Lower lobe of right lung (tissue), 2 donors: ENCODE results near the gene OR1L6. TPM values are rescaled to one million over a fixed set of nuclear protein-coding genes. Genes with fewer than 3 reads are reported as not detected.

ENCODE experiments used
- ATAC-seq, 2 donors: fragments of 200-7000 bp; cut with Tn5 transposase; one replicate each; pipeline ENCODE4 v1.9.1; 2020 to 2022; ENCODE audit warnings: mild to moderate bottlenecking in 2 of 2, moderate library complexity in 2 of 2
- DNase-seq: peaks from one replicate; pipeline ENCODE4 v3.0.0-alpha.2; 2020
- H3K27ac ChIP-seq: fragments of 200-600 bp; one replicate; pipeline ENCODE4 v1.8.0; 2022
- H3K27me3 ChIP-seq: fragments of 200-600 bp; one replicate; pipeline ENCODE4 v1.8.0; 2022; ENCODE audit warnings: low read depth
- H3K36me3 ChIP-seq: fragments of 200-600 bp; one replicate; pipeline ENCODE4 v1.8.0; 2022; ENCODE audit warnings: mild to moderate bottlenecking
- H3K4me1 ChIP-seq: fragments of 200-600 bp; one replicate; pipeline ENCODE4 v1.8.0; 2022
- H3K4me3 ChIP-seq: fragments of 200-600 bp; one replicate; pipeline ENCODE4 v1.8.0; 2022; ENCODE audit warnings: mild to moderate bottlenecking
- H3K9me3 ChIP-seq: fragments of 200-600 bp; one replicate; pipeline ENCODE4 v1.8.0; 2022
- intact Hi-C: fragments of 100-400 bp; cut with DNase I; formaldehyde crosslinking; loops from one replicate; pipeline ENCODE4 v1.11.0; 2022
- total RNA-seq: library from RNA; stranded (reverse); fragmentation: NEBNext Ultra II Directional; extraction: Animal tissue kit (Norgen Biotek cat#: 25700); gene quantifications from one replicate; pipeline ENCODE4 v1.2.1, GENCODE V29; 2021
- TF ChIP-seq, protein P1 (sequence below): fragments of 200-600 bp; IDR thresholded peaks from one replicate; pipeline ENCODE4 v1.8.0; 2022; ENCODE audit warnings: antibody characterized with exemption, mild to moderate bottlenecking
- donor health status: DM: no; HTN: yes; CAD: no; lungs with severe emphysema.

The OR1L6 gene
- total RNA-seq, 1 donor from 2014 or later = not detected

DNA sequence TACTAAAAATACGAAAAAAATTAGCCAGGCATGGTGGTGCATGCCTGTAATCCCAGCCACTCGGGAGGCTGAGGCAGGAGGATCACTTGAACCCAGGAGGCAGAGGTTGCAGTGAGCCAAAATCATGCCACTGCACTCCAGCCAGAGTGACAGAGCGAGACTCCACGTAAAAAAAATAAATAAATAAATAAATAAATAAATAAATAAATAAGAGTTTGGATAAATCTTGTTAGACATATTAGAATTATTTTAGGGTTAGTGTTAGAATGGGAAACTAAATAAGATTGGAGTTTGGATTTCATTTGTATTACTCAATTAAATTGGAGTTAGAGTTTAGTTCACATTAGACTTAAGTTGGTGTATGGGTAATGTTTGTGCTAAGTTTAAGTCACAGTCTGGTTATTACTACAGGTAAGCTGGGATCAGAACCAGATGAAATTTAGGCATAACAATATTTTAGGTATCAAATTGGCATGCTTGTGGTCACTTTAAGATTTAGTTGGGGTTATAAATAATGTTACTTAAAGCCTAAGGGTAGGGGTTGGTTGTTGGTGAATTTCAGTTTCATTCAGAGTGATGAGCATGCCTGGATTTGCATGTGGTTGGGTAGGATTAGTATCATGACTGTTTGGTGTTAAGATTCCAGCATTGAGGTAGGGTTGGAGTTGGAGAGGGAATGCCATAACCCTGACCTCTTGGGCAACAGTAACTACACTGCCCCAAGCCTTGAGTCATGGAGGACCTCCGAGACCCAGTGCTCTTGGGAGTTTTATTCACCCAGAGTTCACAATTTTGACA, 50.0 kb downstream of the OR1L6 start:
- DNase-seq (no peak), ATAC-seq (no peak)
- Histone ChIP-seq H3K27me3 (no peaks in the 10 kb centered on the region), H3K27ac (no peak overlapping the region), H3K4me3 (no peak overlapping the region), H3K9me3 (no peaks in the 10 kb centered on the region), H3K36me3 (no peaks in the 10 kb centered on the region), H3K4me1 (no peaks in the 10 kb centered on the region)
- intact Hi-C loops = no loop called here
- TF ChIP-seq, protein P1, sequence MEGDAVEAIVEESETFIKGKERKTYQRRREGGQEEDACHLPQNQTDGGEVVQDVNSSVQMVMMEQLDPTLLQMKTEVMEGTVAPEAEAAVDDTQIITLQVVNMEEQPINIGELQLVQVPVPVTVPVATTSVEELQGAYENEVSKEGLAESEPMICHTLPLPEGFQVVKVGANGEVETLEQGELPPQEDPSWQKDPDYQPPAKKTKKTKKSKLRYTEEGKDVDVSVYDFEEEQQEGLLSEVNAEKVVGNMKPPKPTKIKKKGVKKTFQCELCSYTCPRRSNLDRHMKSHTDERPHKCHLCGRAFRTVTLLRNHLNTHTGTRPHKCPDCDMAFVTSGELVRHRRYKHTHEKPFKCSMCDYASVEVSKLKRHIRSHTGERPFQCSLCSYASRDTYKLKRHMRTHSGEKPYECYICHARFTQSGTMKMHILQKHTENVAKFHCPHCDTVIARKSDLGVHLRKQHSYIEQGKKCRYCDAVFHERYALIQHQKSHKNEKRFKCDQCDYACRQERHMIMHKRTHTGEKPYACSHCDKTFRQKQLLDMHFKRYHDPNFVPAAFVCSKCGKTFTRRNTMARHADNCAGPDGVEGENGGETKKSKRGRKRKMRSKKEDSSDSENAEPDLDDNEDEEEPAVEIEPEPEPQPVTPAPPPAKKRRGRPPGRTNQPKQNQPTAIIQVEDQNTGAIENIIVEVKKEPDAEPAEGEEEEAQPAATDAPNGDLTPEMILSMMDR = no peak

DNA sequence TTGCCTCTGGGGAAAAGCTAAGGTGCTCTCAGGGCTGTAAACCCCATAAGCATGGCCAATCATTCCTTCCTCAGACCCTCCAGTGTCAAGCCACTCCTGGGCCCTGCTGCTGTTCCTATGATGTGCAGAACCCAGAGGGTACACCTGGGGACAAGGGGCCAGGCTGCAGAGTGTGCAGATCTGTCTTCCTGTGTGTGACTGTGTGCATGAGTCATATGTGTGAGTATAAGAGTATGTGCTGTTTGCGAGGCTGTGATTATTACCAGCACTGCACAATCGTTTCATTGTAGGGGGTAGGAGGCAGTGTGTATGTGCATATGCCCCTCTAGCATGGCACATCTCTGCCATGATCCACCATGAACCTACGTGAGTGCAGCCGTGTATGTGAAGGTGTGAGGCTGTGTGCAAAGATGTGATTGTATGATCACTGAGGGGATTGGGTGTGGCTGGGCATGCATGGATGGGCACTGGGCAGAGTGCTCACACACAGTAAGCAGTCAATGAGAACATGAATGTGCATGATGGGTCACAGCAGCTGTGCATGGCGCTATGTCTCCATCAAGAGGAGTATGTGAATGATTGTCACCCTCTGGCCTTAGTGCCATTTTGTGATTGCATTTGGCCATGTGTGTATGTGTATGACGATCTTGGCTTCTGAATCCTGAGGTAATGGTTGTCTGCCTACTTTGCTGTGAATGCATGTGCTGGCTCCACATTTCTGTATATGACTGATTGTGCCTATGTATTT, 55.4 kb downstream of the OR1L6 start:
- Histone ChIP-seq H3K27me3 (no peaks in the 10 kb centered on the region), H3K4me3 (no peak overlapping the region), H3K4me1 (no peaks in the 10 kb centered on the region), H3K36me3 (no peaks in the 10 kb centered on the region), H3K27ac (no peak overlapping the region), H3K9me3 (no peaks in the 10 kb centered on the region)
- TF ChIP-seq, protein P1 = no peak
- ATAC-seq (no peak), DNase-seq (no peak)
- intact Hi-C loops = no loop called here

Other genes with a start within 250 kb of the OR1L6 start
- not detected for gene OR1J2, start 231.5 kb upstream of the OR1L6 start, total RNA-seq
- gene OR1J4, start 223.2 kb upstream of the OR1L6 start, total RNA-seq = not detected
- not detected for gene OR1N1, start 215.0 kb upstream of the OR1L6 start, total RNA-seq
- gene OR1N2, start 189.2 kb upstream of the OR1L6 start, total RNA-seq = not detected
- gene OR1L8, start 158.9 kb upstream of the OR1L6 start, total RNA-seq = 0.27 TPM
- not detected for gene OR1Q1, start 127.6 kb upstream of the OR1L6 start, total RNA-seq
- gene OR1B1, start 84.7 kb upstream of the OR1L6 start, total RNA-seq = not detected
- gene OR1L1, start 80.6 kb upstream of the OR1L6 start, total RNA-seq = not detected
- gene OR1L3, start 67.2 kb upstream of the OR1L6 start, total RNA-seq = not detected
- gene OR1L4, start 18.3 kb upstream of the OR1L6 start, total RNA-seq = not detected
- gene OR5C1, start 46.6 kb downstream of the OR1L6 start, total RNA-seq = not detected
- gene OR1K1, start 57.8 kb downstream of the OR1L6 start, total RNA-seq = not detected
- gene PDCL, start 86.3 kb downstream of the OR1L6 start, total RNA-seq = 31.0 TPM
- 44.2 TPM for gene RC3H2, start 163.1 kb downstream of the OR1L6 start, total RNA-seq
- 8.9 TPM for gene ZBTB6, start 171.0 kb downstream of the OR1L6 start, total RNA-seq
- gene ZBTB26, start 189.2 kb downstream of the OR1L6 start, total RNA-seq = 7.2 TPM
- gene RABGAP1, start 198.7 kb downstream of the OR1L6 start, total RNA-seq = 62.0 TPM